WTC11 (cell line): ENCODE data around the gene GSG1L2.

Experiments
- CDX4 ChIP-seq: fragments of 250-450 bp; sonication (Bioruptor Pico); IDR thresholded peaks from 2 replicates; pipeline ENCODE4 v1.9.0; 2021; ENCODE audit warnings: moderate library complexity, mild to moderate bottlenecking, inconsistent platforms, borderline replicate concordance
- CTCF ChIP-seq: fragments of 200-600 bp; IDR thresholded peaks from 2 replicates; pipeline ENCODE4 v1.8.0; 2022; ENCODE audit warnings: antibody characterized with exemption
- E2F4 ChIP-seq: sonication (generic); formaldehyde crosslinking; IDR thresholded peaks from 2 replicates; pipeline ENCODE4 v1.8.1; 2022; ENCODE audit warnings: low read depth, mild to moderate bottlenecking, moderate library complexity, missing genetic modification reagents, borderline replicate concordance
- JUN ChIP-seq: sonication (generic); formaldehyde crosslinking; IDR thresholded peaks from 2 replicates; pipeline ENCODE4 v1.8.0; 2023; ENCODE audit warnings: mild to moderate bottlenecking, missing genetic modification reagents
- MAX ChIP-seq: sonication (generic); formaldehyde crosslinking; IDR thresholded peaks from 2 replicates; pipeline ENCODE4 v1.8.0; 2022; ENCODE audit warnings: mild to moderate bottlenecking, missing genetic modification reagents
- NR1H2 ChIP-seq: sonication (generic); formaldehyde crosslinking; IDR thresholded peaks from 2 replicates; pipeline ENCODE4 v1.9.0; 2021; ENCODE audit warnings: mild to moderate bottlenecking, moderate library complexity, missing genetic modification reagents
- SMAD4 ChIP-seq: sonication (generic); formaldehyde crosslinking; IDR thresholded peaks from 2 replicates; pipeline ENCODE4 v1.8.0; 2022; ENCODE audit warnings: mild to moderate bottlenecking, missing genetic modification reagents
- SP1 ChIP-seq: sonication (generic); formaldehyde crosslinking; conservative IDR thresholded peaks from 2 replicates; pipeline ENCODE4 v1.8.1; 2022; ENCODE audit warnings: missing genetic modification reagents
- TEAD1 ChIP-seq: sonication (generic); formaldehyde crosslinking; IDR thresholded peaks from 2 replicates; pipeline ENCODE4 v1.8.0; 2022; ENCODE audit warnings: mild to moderate bottlenecking, missing genetic modification reagents
- ZBTB43 ChIP-seq: sonication (generic); formaldehyde crosslinking; IDR thresholded peaks from 2 replicates; pipeline ENCODE4 v1.8.1; 2023; ENCODE audit warnings: mild to moderate bottlenecking, missing genetic modification reagents
- ZNF121 ChIP-seq: sonication (generic); formaldehyde crosslinking; IDR thresholded peaks from 2 replicates; pipeline ENCODE4 v1.8.0; 2023; ENCODE audit warnings: missing genetic modification reagents
- ZSCAN18 ChIP-seq: fragments of 250-450 bp; sonication (Bioruptor Pico); IDR thresholded peaks from 2 replicates; pipeline ENCODE4 v2.1.2; 2022; ENCODE audit warnings: mild to moderate bottlenecking, moderate library complexity

- TF ChIP-seq CTCF (no peak), SMAD4 (CRISPR knock-in tag) (no peak), SP1 (CRISPR knock-in tag) (no peak), CDX4 (CRISPR knock-in tag) (no peak), TEAD1 (CRISPR knock-in tag) (no peak), MAX (CRISPR knock-in tag) (no peak), ZSCAN18 (CRISPR knock-in tag) (no peak), ZNF121 (CRISPR knock-in tag) (no peak), JUN (CRISPR knock-in tag) (no peak), E2F4 (CRISPR knock-in tag) (no peak), ZBTB43 (CRISPR knock-in tag) (no peak), NR1H2 (CRISPR knock-in tag) (no peak)
These were observed 28.3 kb upstream of the GSG1L2 start for GRCh38 chr17:9850151-9850550.
